Head of caudate nucleus (tissue), 42 donors: ENCODE data around the gene THAP4.
A peak's percentile ranks its signal among the peaks of the same experiment; 100 is the strongest.

Experiments used
- DNase-seq, 42 donors: peaks; one replicate each; pipeline versions ENCODE4 v3.0.0 to v3.0.0-alpha.2; 2020 to 2021; ENCODE audit warnings: mixed read lengths in 7 of 42
- intact Hi-C: fragments of 100-400 bp; cut with DNase I; formaldehyde crosslinking; loops from one replicate; pipeline ENCODE4 v1.15.0; 2022

Gene THAP4

GRCh38 chr2:241559323-241560161 lies 77.4 kb downstream of the THAP4 start:
- intact Hi-C loops: loop anchor here (2.0 kb wide), 1 partner anchor 51 kb away; the partner anchor contains the start of gene STK25
- DNase-seq: peak; percentile 63 to 93 (median 84)

GRCh38 chr2:241558532-241559322 lies 78.2 kb downstream of the THAP4 start, which contains the start of gene BOK:
TSS of gene BOK (plus strand) at chr2:241558745. CDS start at chr2:241559484, 739 bp downstream.
- intact Hi-C loops: loop anchor here (2.0 kb wide), 1 partner anchor 50 kb away; the partner anchor contains the start of gene STK25
- DNase-seq: peak; percentile 67 to 93 (median 84)

GRCh38 chr2:241556746-241557145 lies 80.2 kb downstream of the THAP4 start:
- no peak for DNase-seq
- intact Hi-C loops: no loop called here

GRCh38 chr2:241555711-241556110 lies 81.2 kb downstream of the THAP4 start:
- intact Hi-C loops: no loop called here
- no peak for DNase-seq

GRCh38 chr2:241554610-241555322 lies 82.2 kb downstream of the THAP4 start:
- intact Hi-C loops: no loop called here
- DNase-seq: no peak

- intact Hi-C loops: no loop called here
- DNase-seq: no peak
These were observed 83.0 kb downstream of the THAP4 start for GRCh38 chr2:241553981-241554380.

- no peak for DNase-seq
- intact Hi-C loops: no loop called here
These were observed 83.5 kb downstream of the THAP4 start for GRCh38 chr2:241553512-241553830.

- intact Hi-C loops: no loop called here
- no peak for DNase-seq
These were observed 84.8 kb downstream of the THAP4 start for GRCh38 chr2:241551998-241552737.

- intact Hi-C loops: no loop called here
- DNase-seq: no peak
These were observed 85.4 kb downstream of the THAP4 start for GRCh38 chr2:241551599-241551997.

- DNase-seq: no peak
- intact Hi-C loops: no loop called here
These were observed 86.1 kb downstream of the THAP4 start for GRCh38 chr2:241550616-241551580.

GRCh38 chr2:241548451-241548835 lies 88.5 kb downstream of the THAP4 start:
- no peak for DNase-seq
- intact Hi-C loops: no loop called here

- DNase-seq: no peak
- intact Hi-C loops: no loop called here
These were observed 89.0 kb downstream of the THAP4 start for GRCh38 chr2:241547781-241548450.

GRCh38 chr2:241546771-241547498 lies 90.0 kb downstream of the THAP4 start:
- DNase-seq: peak in 13 of 42 donors; percentile 40 to 74 (median 49)
- intact Hi-C loops: no loop called here

- intact Hi-C loops: no loop called here
These were observed 91.2 kb downstream of the THAP4 start for GRCh38 chr2:241545523-241546473.

GRCh38 chr2:241545106-241545505 lies 91.9 kb downstream of the THAP4 start:
- intact Hi-C loops: no loop called here
- DNase-seq: no peak

More at GRCh38 chr2:241545523-241546473, 91.2 kb downstream of the THAP4 start:
- no peak for DNase-seq
